Thyroid gland (tissue), 4 donors: ENCODE results near the gene GHITM. TPM values are rescaled to one million over a fixed set of nuclear protein-coding genes. Genes with fewer than 3 reads are reported as not detected.
"Not testable (repeated sequence)": the region's sequence is repeated elsewhere in the genome, so short reads cannot be mapped to it uniquely, and the experiment has no call there.

Source experiments
- DNase-seq, 2 donors: peaks; one replicate each; pipeline ENCODE4 v3.0.0-alpha.2; 2019
- H3K27ac ChIP-seq, 3 donors: fragments of 200-600 bp; sonication (generic); 1 replicate in 2 of 3; 2 replicates in 1 of 3; pipeline ENCODE4 v1.5.1; 2016 to 2019; ENCODE audit warnings: mild to moderate bottlenecking in 1 of 3, moderate library complexity in 1 of 3
- H3K27me3 ChIP-seq: fragments of 200-600 bp; sonication (generic); one replicate; pipeline ENCODE4 v1.5.1; 2019
- H3K36me3 ChIP-seq, 2 donors: fragments of 200-600 bp; sonication (generic); one replicate each; pipeline ENCODE4 v1.5.1; 2016 to 2019
- H3K4me1 ChIP-seq, 2 donors: fragments of 200-600 bp; sonication (generic); one replicate each; pipeline ENCODE4 v1.5.1; 2017 to 2019
- H3K4me3 ChIP-seq, 3 donors: fragments of 200-600 bp; sonication (generic); replicated peaks in 1 of 3; 1 replicate in 2 of 3; 2 replicates in 1 of 3; pipeline ENCODE4 v1.5.1; 2016; ENCODE audit warnings: mild to moderate bottlenecking in 1 of 3
- H3K9me3 ChIP-seq: fragments of 200-600 bp; sonication (generic); one replicate; pipeline ENCODE4 v1.5.1; 2017
- CTCF ChIP-seq, 6 experiments: fragments of 200-600 bp in 3 of 6; fragments of 450-650 bp in 3 of 6; sonication (generic) in 3 of 6; IDR thresholded peaks; one replicate each; pipeline ENCODE4 v1.5.1; 2016 to 2019; ENCODE audit warnings: antibody characterized with exemption in 6 of 6, mild to moderate bottlenecking in 2 of 6, inconsistent platforms in 1 of 6, moderate library complexity in 1 of 6
- POLR2A ChIP-seq, 2 donors: fragments of 450-650 bp; IDR thresholded peaks; one replicate each; pipeline ENCODE4 v1.6.1; 2017; ENCODE audit warnings: antibody characterized with exemption in 2 of 2, mild to moderate bottlenecking in 2 of 2, moderate library complexity in 1 of 2
- WGBS, 2 donors: methylation state at CpG; one replicate each; pipeline ENCODE4 v1.1.5; 2017; 5-methylcytosine and 5-hydroxymethylcytosine counted together
- intact Hi-C: fragments of 100-400 bp; cut with DNase I; formaldehyde crosslinking; loops from one replicate; pipeline ENCODE4 v1.15.1; 2023
- total RNA-seq, 4 donors: library from RNA; depleted of rRNA; stranded (reverse); fragments of >200 nt; gene quantifications; one replicate each; pipeline ENCODE4 v1.2.3, GENCODE V29; 2016

The GHITM gene
- total RNA-seq, 4 donors from 2014 or later: 165 to 251 (median 202) TPM

GRCh38 chr10:84148006-84148597 is 8.8 kb downstream of the GHITM start:
- TF ChIP-seq CTCF (IDR thresholded peaks at IDR 0.05): peak in 5 of 6 experiments; percentile 22 to 85 (median 52)
- not testable (repeated sequence) for H3K27ac ChIP-seq, H3K4me1 ChIP-seq, H3K4me3 ChIP-seq, DNase-seq, H3K27me3 ChIP-seq, H3K9me3 ChIP-seq
- H3K36me3 ChIP-seq: peaks cover 80 to 94% of the 10 kb centered on the region in 2 donors
- intact Hi-C loops: loop anchor here (5.0 kb wide), 1 partner anchor 59 kb away; no protein-coding TSS in a partner anchor
- 84 to 86% methylated on average over 9 of the region's 9 CpGs for WGBS, 2 donors

GRCh38 chr10:84149854-84150253 is 10.5 kb downstream of the GHITM start:
- Histone ChIP-seq H3K36me3 (peaks cover 75 to 80% of the 10 kb centered on the region in 2 donors), H3K9me3 (no peaks in the 10 kb centered on the region), H3K4me1 (no peaks in the 10 kb centered on the region), H3K27ac (no peak overlapping the region), H3K27me3 (no peaks in the 10 kb centered on the region), H3K4me3 (no peak overlapping the region)
- TF ChIP-seq POLR2A (IDR thresholded peaks at IDR 0.05): no peak
- TF ChIP-seq CTCF (IDR thresholded peaks at IDR 0.05): no peak
- WGBS, 2 donors: 88 to 90% methylated on average over 2 of the region's 2 CpGs
- intact Hi-C loops: loop anchor here (5.0 kb wide), 1 partner anchor 57 kb away; no protein-coding TSS in a partner anchor
- DNase-seq: no peak

- Histone ChIP-seq H3K27me3 (no peaks in the 10 kb centered on the region), H3K4me1 (no peaks in the 10 kb centered on the region), H3K36me3 (peaks cover 52 to 53% of the 10 kb centered on the region in 2 donors), H3K27ac (no peak overlapping the region), H3K9me3 (no peaks in the 10 kb centered on the region), H3K4me3 (no peak overlapping the region)
- TF ChIP-seq POLR2A (IDR thresholded peaks at IDR 0.05) (no peak), CTCF (IDR thresholded peaks at IDR 0.05) (no peak)
- no peak for DNase-seq
- intact Hi-C loops: no loop called here
Measured at GRCh38 chr10:84152769-84153168, 13.5 kb downstream of the GHITM start.

GRCh38 chr10:84155521-84155920 is 16.2 kb downstream of the GHITM start:
- intact Hi-C loops: no loop called here
- no peak overlapping the region for H3K4me3 ChIP-seq
- H3K9me3 ChIP-seq: no peaks in the 10 kb centered on the region
- H3K27ac ChIP-seq: no peak overlapping the region
- H3K4me1 ChIP-seq: no peaks in the 10 kb centered on the region
- 96 to 98% methylated on average over 4 of the region's 4 CpGs for WGBS, 2 donors
- TF ChIP-seq CTCF (IDR thresholded peaks at IDR 0.05): no peak
- no peak for TF ChIP-seq POLR2A (IDR thresholded peaks at IDR 0.05)
- DNase-seq: no peak
- H3K27me3 ChIP-seq: no peaks in the 10 kb centered on the region
- peaks cover 29 to 35% of the 10 kb centered on the region in 2 donors for H3K36me3 ChIP-seq

GRCh38 chr10:84156009-84156408 is 16.7 kb downstream of the GHITM start:
- WGBS, 2 donors: 86 to 98% methylated on average over 2 of the region's 2 CpGs
- intact Hi-C loops: no loop called here
- Histone ChIP-seq H3K27ac (no peak overlapping the region), H3K36me3 (peaks cover 24 to 30% of the 10 kb centered on the region in 2 donors), H3K4me1 (no peaks in the 10 kb centered on the region), H3K4me3 (no peak overlapping the region), H3K27me3 (no peaks in the 10 kb centered on the region), H3K9me3 (no peaks in the 10 kb centered on the region)
- no peak for TF ChIP-seq CTCF (IDR thresholded peaks at IDR 0.05)
- no peak for TF ChIP-seq POLR2A (IDR thresholded peaks at IDR 0.05)
- no peak for DNase-seq
